ENCODE data around the gene DPP8. TPM values are rescaled to one million over a fixed set of nuclear protein-coding genes. Genes with fewer than 3 reads are reported as not detected.
"Not testable (repeated sequence)": the region's sequence is repeated elsewhere in the genome, so short reads cannot be mapped to it uniquely, and the experiment has no call there.

Gene DPP8
- total and polyA plus RNA-seq, 2 donors (not counting 1 experiment from before 2014, with no cell fraction given), result 17.1 to 65.2 TPM

DNA sequence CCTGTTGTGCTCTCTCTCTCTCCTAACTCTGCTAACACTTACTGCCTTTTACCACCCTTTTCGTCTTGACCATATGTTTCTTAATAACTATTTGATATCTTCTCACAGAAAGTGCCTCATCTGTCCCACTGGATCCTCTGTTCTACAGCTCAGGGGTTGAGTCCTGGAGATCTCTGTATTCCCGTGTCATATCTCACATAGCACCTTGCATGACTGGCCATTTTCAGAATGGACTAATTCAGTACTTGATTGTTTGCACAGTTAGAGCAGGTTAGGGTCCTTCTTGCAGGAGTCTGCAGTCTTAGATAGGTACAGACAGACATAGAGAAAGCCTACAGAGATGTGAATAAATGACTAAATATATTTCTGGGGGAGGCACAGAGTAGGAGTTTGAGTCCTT is 33.7 kb upstream of the DPP8 start:
- peaks cover 29% of the 10 kb centered on the region for H3K79me2 ChIP-seq (ENCODE audit: control insufficient read depth, insufficient read depth, low read length)
- no peak overlapping the region for H3K27ac Mint-ChIP-seq
- H3K27me3 ChIP-seq (replicated peaks in 1 of 4; ENCODE audit: control extremely low read depth in 1 of 4, control insufficient read depth in 3 of 4, insufficient read depth in 4 of 4, low read length in 3 of 4), result no peaks in the 10 kb centered on the region
- TF ChIP-seq, protein P1, sequence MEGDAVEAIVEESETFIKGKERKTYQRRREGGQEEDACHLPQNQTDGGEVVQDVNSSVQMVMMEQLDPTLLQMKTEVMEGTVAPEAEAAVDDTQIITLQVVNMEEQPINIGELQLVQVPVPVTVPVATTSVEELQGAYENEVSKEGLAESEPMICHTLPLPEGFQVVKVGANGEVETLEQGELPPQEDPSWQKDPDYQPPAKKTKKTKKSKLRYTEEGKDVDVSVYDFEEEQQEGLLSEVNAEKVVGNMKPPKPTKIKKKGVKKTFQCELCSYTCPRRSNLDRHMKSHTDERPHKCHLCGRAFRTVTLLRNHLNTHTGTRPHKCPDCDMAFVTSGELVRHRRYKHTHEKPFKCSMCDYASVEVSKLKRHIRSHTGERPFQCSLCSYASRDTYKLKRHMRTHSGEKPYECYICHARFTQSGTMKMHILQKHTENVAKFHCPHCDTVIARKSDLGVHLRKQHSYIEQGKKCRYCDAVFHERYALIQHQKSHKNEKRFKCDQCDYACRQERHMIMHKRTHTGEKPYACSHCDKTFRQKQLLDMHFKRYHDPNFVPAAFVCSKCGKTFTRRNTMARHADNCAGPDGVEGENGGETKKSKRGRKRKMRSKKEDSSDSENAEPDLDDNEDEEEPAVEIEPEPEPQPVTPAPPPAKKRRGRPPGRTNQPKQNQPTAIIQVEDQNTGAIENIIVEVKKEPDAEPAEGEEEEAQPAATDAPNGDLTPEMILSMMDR (IDR thresholded peaks at IDR 0.05), result no peak
- no peak for TF ChIP-seq EZH2 (IDR thresholded peaks at IDR 0.05; ENCODE audit: borderline replicate concordance, insufficient read depth, low read depth, low read length, poor library complexity, severe bottlenecking)
- no peak overlapping the region for H3K4me2 ChIP-seq (replicated peaks; ENCODE audit: low read depth, low read length, poor library complexity, severe bottlenecking)
- H3K4me3 Mint-ChIP-seq, result no peak overlapping the region
- WGBS (ENCODE audit: insufficient coverage), result 83% methylated on average over 2 of the region's 2 CpGs
- ChIA-PET CTCF (no interaction called here), POLR2A (interaction anchor here (0.7 kb wide), 1 partner anchor 1132 kb away, joined by 3 read pairs; no protein-coding TSS in a partner anchor)
- intact Hi-C loops (cut with micrococcal nuclease), result no loop called here
- H3K4me1 ChIP-seq (ENCODE audit: control insufficient read depth in 2 of 2, insufficient read depth in 2 of 2, low read length in 2 of 2), result no peaks in the 10 kb centered on the region
- H3K9me3 Mint-ChIP-seq (ENCODE audit: insufficient read depth), result no peaks in the 10 kb centered on the region
- H3K4me3 ChIP-seq (ENCODE audit: control extremely low read depth in 1 of 5, extremely low read depth in 1 of 5, insufficient read depth in 1 of 5, low read depth in 2 of 5, low read length in 4 of 5), result no peak overlapping the region
- H3K9ac ChIP-seq (ENCODE audit: low read length), result no peak overlapping the region
- ATAC-seq (ENCODE audit: low read depth) (no peak), DNase-seq (no peak)
- H3K36me3 ChIP-seq (replicated peaks in 1 of 2; ENCODE audit: control extremely low read depth in 1 of 2, control insufficient read depth in 1 of 2, extremely low read depth in 1 of 2, insufficient read depth in 2 of 2, low read length in 1 of 2), result peaks cover 3 to 6% of the 10 kb centered on the region in 2 experiments
- no peak overlapping the region for H3K27ac ChIP-seq (ENCODE audit: low read length in 2 of 2)
- H3K27me3 Mint-ChIP-seq, result no peaks in the 10 kb centered on the region
- peaks cover 4% of the 10 kb centered on the region for H3K4me1 Mint-ChIP-seq
- H2AFZ ChIP-seq (ENCODE audit: insufficient read depth, low read depth, low read length, poor library complexity, severe bottlenecking), result no peak overlapping the region
- H3K9me3 ChIP-seq (ENCODE audit: control extremely low read depth in 1 of 3, control insufficient read depth in 2 of 3, insufficient read depth in 1 of 3, low read length in 2 of 3), result no peaks in the 10 kb centered on the region
- H4K20me1 ChIP-seq (ENCODE audit: control insufficient read depth, insufficient read depth, low read length, poor library complexity, severe bottlenecking), result no peaks in the 10 kb centered on the region

DNA sequence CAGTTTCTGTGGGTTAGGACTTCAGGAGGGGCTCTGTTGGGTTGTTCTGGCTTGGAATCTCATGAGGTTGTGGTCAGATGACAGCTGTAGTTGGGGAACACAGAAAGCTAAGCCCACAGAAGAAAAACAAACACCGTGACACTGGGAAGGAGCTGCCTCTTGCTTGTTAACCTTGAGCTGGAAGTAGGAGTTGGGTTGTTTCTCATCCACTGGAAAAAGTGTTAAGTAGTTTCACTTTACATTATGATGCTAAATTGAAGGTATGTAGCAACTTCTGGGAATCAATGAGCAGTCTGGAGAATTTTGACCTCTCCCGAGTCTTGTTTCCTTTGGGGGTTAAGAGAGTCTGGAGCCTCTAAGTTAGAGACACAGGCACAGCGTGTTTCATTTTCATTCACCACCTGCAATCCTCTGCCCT is 33.2 kb upstream of the DPP8 start:
- no peaks in the 10 kb centered on the region for H3K27me3 Mint-ChIP-seq
- Histone ChIP-seq H3K9ac (ENCODE audit: low read length) (no peak overlapping the region), H3K36me3 (replicated peaks in 1 of 2; ENCODE audit: control extremely low read depth in 1 of 2, control insufficient read depth in 1 of 2, extremely low read depth in 1 of 2, insufficient read depth in 2 of 2, low read length in 1 of 2) (peaks cover 3 to 6% of the 10 kb centered on the region in 2 experiments), H4K20me1 (ENCODE audit: control insufficient read depth, insufficient read depth, low read length, poor library complexity, severe bottlenecking) (no peaks in the 10 kb centered on the region), H3K9me3 (ENCODE audit: control extremely low read depth in 1 of 3, control insufficient read depth in 2 of 3, insufficient read depth in 1 of 3, low read length in 2 of 3) (no peaks in the 10 kb centered on the region), H3K27me3 (replicated peaks in 1 of 4; ENCODE audit: control extremely low read depth in 1 of 4, control insufficient read depth in 3 of 4, insufficient read depth in 4 of 4, low read length in 3 of 4) (no peaks in the 10 kb centered on the region), H3K4me1 (ENCODE audit: control insufficient read depth in 2 of 2, insufficient read depth in 2 of 2, low read length in 2 of 2) (no peaks in the 10 kb centered on the region), H3K4me3 (ENCODE audit: control extremely low read depth in 1 of 5, extremely low read depth in 1 of 5, insufficient read depth in 1 of 5, low read depth in 2 of 5, low read length in 4 of 5) (no peak overlapping the region), H3K79me2 (ENCODE audit: control insufficient read depth, insufficient read depth, low read length) (peaks cover 33% of the 10 kb centered on the region), H2AFZ (ENCODE audit: insufficient read depth, low read depth, low read length, poor library complexity, severe bottlenecking) (no peak overlapping the region), H3K27ac (ENCODE audit: low read length in 2 of 2) (no peak overlapping the region), H3K4me2 (replicated peaks; ENCODE audit: low read depth, low read length, poor library complexity, severe bottlenecking) (no peak overlapping the region)
- intact Hi-C loops (cut with micrococcal nuclease), result no loop called here
- POLR2A ChIA-PET, result no interaction called here
- 50% methylated on average over 1 of the region's 3 CpGs for WGBS (ENCODE audit: insufficient coverage)
- no peaks in the 10 kb centered on the region for H3K9me3 Mint-ChIP-seq (ENCODE audit: insufficient read depth)
- H3K4me3 Mint-ChIP-seq, result no peak overlapping the region
- no peak overlapping the region for H3K27ac Mint-ChIP-seq
- ATAC-seq (ENCODE audit: low read depth), result no peak
- peaks cover 4% of the 10 kb centered on the region for H3K4me1 Mint-ChIP-seq
- DNase-seq, result no peak
- TF ChIP-seq, protein P1 (IDR thresholded peaks at IDR 0.05), result no peak
- TF ChIP-seq EZH2 (IDR thresholded peaks at IDR 0.05; ENCODE audit: borderline replicate concordance, insufficient read depth, low read depth, low read length, poor library complexity, severe bottlenecking), result no peak
- CTCF ChIA-PET, result no interaction called here

DNA sequence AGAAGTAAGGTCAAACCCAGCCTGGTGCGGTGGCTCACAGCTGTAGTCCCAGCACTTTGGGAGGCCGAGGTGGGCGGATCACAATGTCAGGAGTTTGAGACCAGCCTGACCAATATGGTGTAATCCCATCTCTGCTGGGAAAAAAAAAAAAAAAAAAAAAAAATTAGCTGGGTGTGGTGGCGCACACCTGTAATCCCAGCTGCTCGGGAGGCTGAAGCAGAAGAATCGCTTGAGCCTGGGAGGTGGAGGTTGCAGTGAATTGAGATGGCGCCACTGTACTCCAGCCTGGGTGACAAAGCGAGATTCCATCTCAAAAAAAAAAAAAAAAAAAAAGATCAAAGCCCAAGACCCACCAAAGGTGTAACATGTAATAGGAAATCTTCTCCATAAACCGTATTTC is 31.8 kb upstream of the DPP8 start:
- H3K27me3 Mint-ChIP-seq; H3K4me3 Mint-ChIP-seq; H3K4me1 Mint-ChIP-seq; H4K20me1 ChIP-seq (ENCODE audit: control insufficient read depth, insufficient read depth, low read length, poor library complexity, severe bottlenecking); ATAC-seq (ENCODE audit: low read depth); H3K4me3 ChIP-seq (ENCODE audit: control extremely low read depth in 1 of 5, extremely low read depth in 1 of 5, insufficient read depth in 1 of 5, low read depth in 2 of 5, low read length in 4 of 5); H3K4me1 ChIP-seq (ENCODE audit: control insufficient read depth in 2 of 2, insufficient read depth in 2 of 2, low read length in 2 of 2); H3K9ac ChIP-seq (ENCODE audit: low read length); H3K27ac ChIP-seq (ENCODE audit: low read length in 2 of 2); H3K36me3 ChIP-seq (replicated peaks in 1 of 2; ENCODE audit: control extremely low read depth in 1 of 2, control insufficient read depth in 1 of 2, extremely low read depth in 1 of 2, insufficient read depth in 2 of 2, low read length in 1 of 2); H2AFZ ChIP-seq (ENCODE audit: insufficient read depth, low read depth, low read length, poor library complexity, severe bottlenecking); H3K4me2 ChIP-seq (replicated peaks; ENCODE audit: low read depth, low read length, poor library complexity, severe bottlenecking); H3K27me3 ChIP-seq (replicated peaks in 1 of 4; ENCODE audit: control extremely low read depth in 1 of 4, control insufficient read depth in 3 of 4, insufficient read depth in 4 of 4, low read length in 3 of 4); intact Hi-C loops (cut with micrococcal nuclease); H3K9me3 Mint-ChIP-seq (ENCODE audit: insufficient read depth); DNase-seq; H3K9me3 ChIP-seq (ENCODE audit: control extremely low read depth in 1 of 3, control insufficient read depth in 2 of 3, insufficient read depth in 1 of 3, low read length in 2 of 3); H3K27ac Mint-ChIP-seq: not testable (repeated sequence)
- POLR2A ChIA-PET, result interaction anchor here (0.6 to 1.1 kb wide), 2 partner anchors 19 to 320 kb away, joined by 3 to 6 read pairs; partner anchors contain the start of genes HACD3 and RAB11A
- WGBS (ENCODE audit: insufficient coverage), result 100% methylated on average over 2 of the region's 9 CpGs
- CTCF ChIA-PET, result interaction anchor here (0.5 to 0.6 kb wide), 2 partner anchors 10 to 947 kb away, joined by 3 to 8 read pairs; no protein-coding TSS in a partner anchor
- H3K79me2 ChIP-seq (ENCODE audit: control insufficient read depth, insufficient read depth, low read length), result peaks cover 34% of the 10 kb centered on the region

All from B cell (primary cell).